IPS-20b (cell line): Measurements from ENCODE around the gene NAPG.

Experiments used
- H3K27ac ChIP-seq: one replicate; pipeline ENCODE4 v1.5.1; 2013; ENCODE audit warnings: low read length
- H3K27me3 ChIP-seq: 2 replicates; pipeline ENCODE4 v1.6.1; 2013; ENCODE audit warnings: mild to moderate bottlenecking, low read length, inconsistent platforms; ENCODE audit not compliant: insufficient read depth
- H3K36me3 ChIP-seq: 2 replicates; pipeline ENCODE4 v1.6.1; 2013; ENCODE audit warnings: low read depth, mild to moderate bottlenecking, inconsistent platforms, low read length, moderate library complexity; ENCODE audit not compliant: insufficient read depth
- H3K4me1 ChIP-seq: 2 replicates; pipeline ENCODE4 v1.6.1; 2013; ENCODE audit warnings: mild to moderate bottlenecking, control low read depth, inconsistent platforms, low read length, moderate library complexity; ENCODE audit not compliant: insufficient read depth
- H3K4me3 ChIP-seq: 2 replicates; pipeline ENCODE4 v1.5.1; 2013; ENCODE audit warnings: mild to moderate bottlenecking, low read length, inconsistent platforms
- H3K9ac ChIP-seq: 2 replicates; pipeline ENCODE4 v1.6.1; 2013; ENCODE audit warnings: low read depth, mild to moderate bottlenecking, inconsistent platforms, low read length, moderate library complexity
- H3K9me3 ChIP-seq: 2 replicates; pipeline ENCODE4 v1.6.1; 2013; ENCODE audit warnings: mild to moderate bottlenecking, low read depth, low read length, inconsistent platforms; ENCODE audit not compliant: insufficient read depth

Gene NAPG

GRCh38 chr18:10525697-10526560 is at the start of gene NAPG:
Gene NAPG, plus strand, starts transcription at chr18:10526027. Its CDS starts 76 bp downstream, at chr18:10526103.
- H3K4me1 ChIP-seq = peaks cover 10% of the 10 kb centered on the region

DNA sequence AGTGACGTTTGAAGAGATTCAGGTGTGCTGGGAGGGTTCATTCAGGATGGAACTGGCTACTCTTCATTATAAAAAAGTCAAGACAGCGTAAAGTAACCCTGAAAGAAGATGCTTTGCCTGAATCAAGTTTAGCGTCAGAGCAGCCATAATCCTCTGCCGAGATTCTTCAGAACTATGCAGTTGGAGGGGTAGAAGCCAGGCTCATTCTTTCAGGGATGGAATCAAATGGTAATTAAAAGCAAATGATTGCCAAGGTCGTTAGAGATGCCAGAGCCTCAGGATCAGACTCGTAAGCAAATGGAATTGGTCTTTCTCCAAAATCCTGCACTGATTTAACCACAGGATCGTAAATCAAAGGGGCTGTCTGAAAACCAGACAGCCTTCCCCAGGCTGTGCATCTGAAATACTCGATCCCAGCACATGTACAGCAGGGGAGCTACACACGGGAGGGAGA is 49.5 kb upstream of the NAPG start:
- Histone ChIP-seq H3K27ac (no peak overlapping the region), H3K9me3 (no peaks in the 10 kb centered on the region), H3K4me3 (no peak overlapping the region), H3K27me3 (peaks cover 42% of the 10 kb centered on the region), H3K4me1 (peaks cover 20% of the 10 kb centered on the region), H3K36me3 (no peaks in the 10 kb centered on the region), H3K9ac (no peak overlapping the region)

More at GRCh38 chr18:10525697-10526560, at the start of gene NAPG:
- H3K36me3 ChIP-seq = no peaks in the 10 kb centered on the region
- no peak within 1 kb of the TSS for H3K27ac ChIP-seq
- no peaks in the 10 kb centered on the region for H3K9me3 ChIP-seq
- no peaks in the 10 kb centered on the region for H3K27me3 ChIP-seq
- peak within 1 kb of the TSS; percentile 99 for H3K4me3 ChIP-seq
- H3K9ac ChIP-seq = peak within 1 kb of the TSS; percentile 90; the same call in 1 of the 2 replicates

- Histone ChIP-seq H3K9me3 (no peaks in the 10 kb centered on the region), H3K4me3 (peak overlapping the region; percentile 34; the same call in 1 of the 2 replicates), H3K27ac (no peak overlapping the region), H3K4me1 (peaks cover 26% of the 10 kb centered on the region), H3K36me3 (no peaks in the 10 kb centered on the region), H3K9ac (no peak overlapping the region), H3K27me3 (peaks cover 42% of the 10 kb centered on the region)
Observed at GRCh38 chr18:10477121-10477862, 48.5 kb upstream of the NAPG start.

- no peak overlapping the region for H3K4me3 ChIP-seq
- H3K9ac ChIP-seq = no peak overlapping the region
- peaks cover 42% of the 10 kb centered on the region for H3K27me3 ChIP-seq
- no peaks in the 10 kb centered on the region for H3K36me3 ChIP-seq
- H3K4me1 ChIP-seq = peaks cover 28% of the 10 kb centered on the region
- H3K27ac ChIP-seq = no peak overlapping the region
- no peaks in the 10 kb centered on the region for H3K9me3 ChIP-seq
Observed at GRCh38 chr18:10477863-10478260, 48.0 kb upstream of the NAPG start.

DNA sequence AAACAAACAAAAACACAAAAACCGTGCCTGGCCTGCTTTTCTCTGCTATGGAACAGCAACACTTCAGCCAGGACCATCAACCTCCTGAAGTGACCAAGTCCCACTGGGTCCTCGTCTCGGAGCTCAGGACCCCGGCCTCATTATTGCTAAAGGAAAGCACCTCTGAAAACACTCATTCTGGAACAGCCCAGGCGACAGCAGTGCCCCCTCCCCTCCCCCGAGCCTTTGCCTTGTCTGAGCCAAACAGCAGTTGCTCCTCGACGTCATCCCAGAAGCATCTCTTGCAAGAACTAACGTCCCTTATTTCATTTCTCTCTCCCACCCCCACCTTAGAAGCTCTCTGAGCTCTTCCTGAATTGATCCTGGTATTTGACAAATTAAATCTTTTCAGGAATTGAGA is 44.0 kb upstream of the NAPG start:
- Histone ChIP-seq H3K4me1 (peaks cover 25% of the 10 kb centered on the region), H3K27ac (no peak overlapping the region)

DNA sequence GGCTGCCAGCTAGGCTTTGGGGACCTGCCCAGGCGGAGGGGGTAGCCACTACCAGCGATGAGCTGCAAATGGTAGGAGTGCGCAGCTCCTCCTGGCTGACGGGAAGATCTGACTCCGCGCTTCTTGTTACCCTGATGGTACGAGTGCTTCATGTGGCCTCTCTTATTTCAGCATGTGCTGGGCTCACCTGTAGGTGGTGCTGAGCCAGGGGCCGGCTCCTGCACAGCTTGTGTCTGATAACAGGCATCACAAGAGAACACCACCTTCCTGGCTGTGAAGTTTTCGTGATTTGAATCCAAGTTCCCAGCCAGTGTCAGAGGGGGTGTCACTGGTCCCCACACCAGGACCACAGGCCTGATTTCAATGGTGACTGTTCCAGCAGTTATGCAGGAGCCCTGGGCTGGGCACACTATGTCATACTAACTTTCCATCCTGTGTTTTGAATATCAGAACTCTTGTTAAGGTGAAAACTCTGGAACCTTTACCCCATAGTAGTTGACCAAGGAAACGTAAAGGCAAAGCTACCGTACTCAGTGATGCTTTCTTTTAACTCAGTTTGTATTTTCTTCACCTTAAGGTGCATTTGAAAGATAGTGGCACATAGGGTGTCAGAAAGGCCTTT is 43.4 kb upstream of the NAPG start:
- no peak overlapping the region for H3K27ac ChIP-seq
- H3K9ac ChIP-seq = no peak overlapping the region
- H3K4me1 ChIP-seq = peaks cover 19% of the 10 kb centered on the region; the same call in 1 of the 2 replicates
- H3K27me3 ChIP-seq = peaks cover 21% of the 10 kb centered on the region
- no peak overlapping the region for H3K4me3 ChIP-seq
- no peaks in the 10 kb centered on the region for H3K9me3 ChIP-seq
- H3K36me3 ChIP-seq = no peaks in the 10 kb centered on the region

More for the DNA sequence above, 44.0 kb upstream of the NAPG start:
- peaks cover 27% of the 10 kb centered on the region for H3K27me3 ChIP-seq
- H3K36me3 ChIP-seq = no peaks in the 10 kb centered on the region
- H3K4me3 ChIP-seq = no peak overlapping the region
- H3K9ac ChIP-seq = no peak overlapping the region
- no peaks in the 10 kb centered on the region for H3K9me3 ChIP-seq

- no peak overlapping the region for H3K9ac ChIP-seq
- peaks cover 18% of the 10 kb centered on the region for H3K27me3 ChIP-seq
- H3K4me3 ChIP-seq = no peak overlapping the region
- H3K4me1 ChIP-seq = peaks cover 11% of the 10 kb centered on the region; the same call in 1 of the 2 replicates
- no peaks in the 10 kb centered on the region for H3K36me3 ChIP-seq
- no peak overlapping the region for H3K27ac ChIP-seq
- no peaks in the 10 kb centered on the region for H3K9me3 ChIP-seq
Observed at GRCh38 chr18:10482985-10483949, 42.6 kb upstream of the NAPG start.

- Histone ChIP-seq H3K4me1 (peaks cover 8% of the 10 kb centered on the region; the same call in 1 of the 2 replicates), H3K4me3 (no peak overlapping the region), H3K27me3 (no peaks in the 10 kb centered on the region), H3K27ac (no peak overlapping the region), H3K36me3 (no peaks in the 10 kb centered on the region), H3K9ac (no peak overlapping the region), H3K9me3 (no peaks in the 10 kb centered on the region)
Observed at GRCh38 chr18:10485475-10485874, 40.4 kb upstream of the NAPG start.

- peaks cover 8% of the 10 kb centered on the region; the same call in 1 of the 2 replicates for H3K4me1 ChIP-seq
- H3K36me3 ChIP-seq = no peaks in the 10 kb centered on the region
- H3K4me3 ChIP-seq = no peak overlapping the region
- no peak overlapping the region for H3K27ac ChIP-seq
- no peak overlapping the region for H3K9ac ChIP-seq
- H3K9me3 ChIP-seq = no peaks in the 10 kb centered on the region
- no peaks in the 10 kb centered on the region for H3K27me3 ChIP-seq
Observed at GRCh38 chr18:10486362-10486761, 39.5 kb upstream of the NAPG start.

GRCh38 chr18:10487154-10487553 is 38.7 kb upstream of the NAPG start:
- peaks cover 3% of the 10 kb centered on the region; the same call in 1 of the 2 replicates for H3K4me1 ChIP-seq
- no peak overlapping the region for H3K27ac ChIP-seq
- no peak overlapping the region for H3K9ac ChIP-seq
- no peaks in the 10 kb centered on the region for H3K27me3 ChIP-seq
- no peak overlapping the region for H3K4me3 ChIP-seq
- H3K9me3 ChIP-seq = no peaks in the 10 kb centered on the region
- H3K36me3 ChIP-seq = no peaks in the 10 kb centered on the region
